BLaER1 (cell line): Measurements from ENCODE around the gene NFIX.

Source experiments
- H3K27ac ChIP-seq: shearing (Covaris generic); formaldehyde crosslinking; 2 replicates; pipeline ENCODE4 v1.8.1; 2022
- H3K27me3 ChIP-seq: shearing (Covaris generic); formaldehyde crosslinking; 2 replicates; pipeline ENCODE4 v1.8.1; 2022
- H3K36me3 ChIP-seq: shearing (Covaris generic); formaldehyde crosslinking; 2 replicates; pipeline ENCODE4 v1.8.1; 2022
- H3K4me1 ChIP-seq: shearing (Covaris generic); formaldehyde crosslinking; 2 replicates; pipeline ENCODE4 v1.8.1; 2022
- H3K4me2 ChIP-seq: shearing (Covaris generic); formaldehyde crosslinking; 2 replicates; pipeline ENCODE4 v1.8.1; 2022
- H3K4me3 ChIP-seq: shearing (Covaris generic); formaldehyde crosslinking; 2 replicates; pipeline ENCODE4 v1.8.1; 2022
- H3K9ac ChIP-seq: shearing (Covaris generic); formaldehyde crosslinking; 2 replicates; pipeline ENCODE4 v1.8.1; 2022
- H3K9me3 ChIP-seq: shearing (Covaris generic); formaldehyde crosslinking; 2 replicates; pipeline ENCODE4 v1.8.1; 2022
- H4K20me1 ChIP-seq: shearing (Covaris generic); formaldehyde crosslinking; 2 replicates; pipeline ENCODE4 v1.8.1; 2022
- Cebpa-rat ChIP-seq: shearing (Covaris generic); IDR thresholded peaks from 2 replicates; pipeline ENCODE4 v1.8.1; 2022

Gene NFIX

DNA sequence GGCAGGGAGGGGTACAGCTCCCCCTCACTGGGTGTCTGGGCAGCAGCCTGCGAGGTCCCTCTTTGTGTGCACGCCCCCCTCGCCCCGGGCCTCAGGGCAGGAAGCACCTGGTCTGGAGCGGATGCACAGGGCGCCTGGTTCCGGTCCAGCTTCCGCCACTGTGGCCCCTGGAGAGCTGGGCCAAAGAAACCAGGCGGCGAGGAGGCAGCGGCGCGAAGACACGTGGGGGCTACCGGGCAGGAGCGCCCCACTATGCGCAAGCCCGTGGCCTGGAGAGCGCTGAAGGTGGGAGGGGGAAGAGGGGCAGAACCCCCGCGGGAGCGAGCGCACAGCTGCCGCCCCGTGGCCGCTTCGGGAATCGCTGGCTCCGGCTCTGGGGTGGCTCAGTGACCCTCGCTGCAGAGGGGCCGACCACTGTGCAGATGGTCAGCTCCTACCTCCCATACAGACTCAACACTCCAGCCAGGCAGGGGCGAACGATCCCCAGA lies 109.1 kb downstream of the NFIX start:
- H3K4me3 ChIP-seq: peak overlapping the region; percentile 89
- H3K4me2 ChIP-seq: peak overlapping the region; percentile 99
- no peaks in the 10 kb centered on the region for H3K9me3 ChIP-seq
- peaks cover 70% of the 10 kb centered on the region for H3K4me1 ChIP-seq
- no peaks in the 10 kb centered on the region for H3K27me3 ChIP-seq
- H3K9ac ChIP-seq: peak overlapping the region; percentile 96
- peaks cover 32% of the 10 kb centered on the region for H3K36me3 ChIP-seq
- TF ChIP-seq Cebpa-rat: no peak
- peaks cover 28% of the 10 kb centered on the region for H4K20me1 ChIP-seq
- peak overlapping the region; percentile 98 for H3K27ac ChIP-seq

DNA sequence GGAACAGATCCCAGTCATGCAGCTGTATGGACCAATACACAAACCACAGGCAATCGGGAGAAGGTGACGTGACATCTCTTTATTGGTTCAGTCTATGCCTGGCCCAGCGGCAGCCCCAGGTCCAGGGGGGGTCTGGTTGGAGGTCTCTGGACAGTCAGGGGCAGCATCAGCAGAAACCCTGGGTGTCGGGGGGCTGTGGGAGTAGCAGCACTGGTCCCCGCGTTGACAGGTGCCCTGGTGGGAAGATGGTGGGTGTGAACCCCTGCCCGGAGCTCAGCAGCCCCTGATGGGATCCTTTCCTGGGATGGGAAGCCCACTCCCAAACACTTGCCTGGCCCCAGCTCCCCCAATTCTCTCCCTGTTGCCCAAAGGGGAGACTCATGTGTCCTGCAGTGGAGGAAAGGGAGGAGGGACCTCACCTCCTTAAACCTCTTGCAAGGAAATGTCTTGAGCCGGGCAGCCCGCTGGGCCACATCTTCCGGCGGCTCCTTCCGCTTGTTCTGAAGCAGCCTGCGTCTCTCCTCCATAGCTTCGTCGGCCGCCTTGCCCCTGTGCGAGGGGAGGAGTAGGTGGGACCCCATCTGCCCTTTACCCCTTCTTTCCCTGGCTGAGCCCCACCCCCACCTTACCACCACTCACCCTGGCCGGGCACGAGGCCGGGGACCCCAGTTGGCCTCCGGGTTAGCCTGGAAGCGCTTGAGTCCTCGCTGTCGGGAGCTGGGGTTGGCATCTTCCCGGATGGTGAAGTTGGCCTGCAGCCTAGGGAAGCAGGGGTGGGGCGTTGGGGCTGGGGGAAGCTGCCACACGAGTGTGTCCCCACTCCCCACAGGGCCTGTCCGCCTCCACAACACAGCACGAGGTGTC lies 109.8 kb downstream of the NFIX start:
- H3K27ac ChIP-seq: peak overlapping the region; percentile 98

DNA sequence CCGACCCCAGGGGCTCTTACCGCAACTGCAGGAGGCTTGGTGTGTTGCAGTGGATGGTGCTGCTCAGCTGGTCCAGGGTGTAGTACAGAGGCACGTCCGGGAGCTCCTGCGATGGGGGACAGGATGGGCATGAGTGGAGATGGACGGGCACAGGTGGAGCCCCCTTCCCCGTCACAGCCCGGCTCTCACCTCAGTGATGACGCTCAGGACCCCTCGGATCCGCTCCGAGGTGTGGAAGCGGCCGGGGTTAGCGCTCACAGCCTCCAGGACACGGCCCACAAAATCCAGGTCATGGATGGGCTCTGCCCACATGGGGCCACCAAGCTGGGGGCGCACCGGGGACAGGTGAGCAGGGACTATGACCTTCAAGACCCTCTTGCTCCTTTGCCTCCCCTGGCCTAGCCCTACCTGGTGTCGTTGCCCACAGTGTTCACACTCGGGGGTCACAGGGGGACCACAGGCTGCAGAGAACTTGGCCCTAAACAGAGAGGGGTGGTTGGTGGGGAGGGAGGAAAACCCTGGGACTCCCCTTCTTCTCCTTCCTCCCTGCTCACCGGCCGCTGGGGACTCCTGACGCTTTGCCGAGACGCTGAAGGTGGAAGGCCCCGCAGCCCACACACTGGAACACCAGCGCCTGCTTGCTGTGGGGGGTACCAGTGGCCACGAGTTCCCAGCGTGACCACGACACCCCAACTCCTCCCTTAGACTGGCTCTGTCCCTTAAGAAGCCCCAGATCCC lies 114.3 kb downstream of the NFIX start:
- no peak overlapping the region for H3K4me3 ChIP-seq
- TF ChIP-seq Cebpa-rat: no peak
- H3K4me2 ChIP-seq: no peak overlapping the region
- H3K27me3 ChIP-seq: no peaks in the 10 kb centered on the region
- peaks cover 29% of the 10 kb centered on the region for H3K4me1 ChIP-seq
- H4K20me1 ChIP-seq: no peaks in the 10 kb centered on the region
- peaks cover 70% of the 10 kb centered on the region for H3K36me3 ChIP-seq
- no peak overlapping the region for H3K27ac ChIP-seq
- no peaks in the 10 kb centered on the region for H3K9me3 ChIP-seq
- H3K9ac ChIP-seq: no peak overlapping the region

More for the DNA sequence above, 109.8 kb downstream of the NFIX start:
- H3K4me1 ChIP-seq: peaks cover 64% of the 10 kb centered on the region
- H4K20me1 ChIP-seq: peaks cover 21% of the 10 kb centered on the region
- TF ChIP-seq Cebpa-rat: no peak
- peaks cover 34% of the 10 kb centered on the region for H3K36me3 ChIP-seq
- H3K4me3 ChIP-seq: peak overlapping the region; percentile 67
- no peaks in the 10 kb centered on the region for H3K9me3 ChIP-seq
- H3K9ac ChIP-seq: peak overlapping the region; percentile 87
- H3K4me2 ChIP-seq: peak overlapping the region; percentile 99
- H3K27me3 ChIP-seq: no peaks in the 10 kb centered on the region

DNA sequence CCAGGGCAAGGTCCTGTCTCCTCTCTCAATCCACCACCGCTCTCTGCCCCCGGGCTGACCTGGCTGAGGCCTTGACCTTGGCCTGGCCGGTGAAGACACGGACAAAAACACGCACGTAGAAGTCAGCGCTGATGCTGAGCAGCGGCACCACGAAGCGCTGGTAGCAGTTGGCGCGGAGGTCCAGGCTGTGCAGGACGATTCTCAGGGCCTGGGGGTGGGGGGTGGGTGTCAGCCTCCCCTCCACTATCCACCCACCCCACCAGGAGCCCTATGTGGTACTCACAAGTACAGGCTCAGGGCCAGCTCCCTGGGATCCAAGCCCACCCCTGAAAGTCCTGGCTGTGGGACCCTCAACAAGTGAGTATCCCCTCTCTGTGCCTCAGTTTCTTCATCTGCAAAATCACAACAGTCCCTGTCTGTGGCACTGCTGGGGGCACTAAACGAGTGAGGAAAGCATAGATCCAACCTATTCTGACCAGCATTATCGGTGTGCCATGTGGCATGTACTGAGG lies 114.9 kb downstream of the NFIX start:
- peaks cover 76% of the 10 kb centered on the region for H3K36me3 ChIP-seq
- peaks cover 30% of the 10 kb centered on the region for H3K4me1 ChIP-seq
- no peak for TF ChIP-seq Cebpa-rat
- no peak overlapping the region for H3K27ac ChIP-seq
- no peak overlapping the region for H3K9ac ChIP-seq
- H3K4me3 ChIP-seq: no peak overlapping the region
- H3K4me2 ChIP-seq: no peak overlapping the region
- no peaks in the 10 kb centered on the region for H3K9me3 ChIP-seq
- H4K20me1 ChIP-seq: no peaks in the 10 kb centered on the region
- no peaks in the 10 kb centered on the region for H3K27me3 ChIP-seq

DNA sequence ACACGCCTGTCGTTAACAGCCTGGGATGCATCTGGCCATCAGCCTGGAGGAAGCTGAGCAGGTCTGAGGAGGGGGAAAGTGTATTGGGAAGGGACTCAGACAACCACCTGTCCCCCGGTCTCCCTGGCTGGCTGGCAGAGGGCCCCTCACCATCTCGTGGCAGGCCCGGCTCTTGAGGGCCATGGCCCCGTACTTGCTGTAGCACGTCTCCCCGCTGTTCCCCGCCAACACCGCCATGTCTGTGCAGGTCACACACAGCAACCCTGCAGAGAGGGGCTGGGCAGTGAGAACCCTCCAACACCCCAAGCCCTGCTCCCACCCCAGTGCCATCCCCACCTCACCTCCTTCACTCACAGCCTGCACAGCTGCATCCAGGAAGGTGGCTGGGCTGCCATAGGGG lies 117.3 kb downstream of the NFIX start:
- no peak overlapping the region for H3K27ac ChIP-seq
- TF ChIP-seq Cebpa-rat: no peak
- H3K9ac ChIP-seq: no peak overlapping the region
- H3K4me2 ChIP-seq: no peak overlapping the region
- H3K9me3 ChIP-seq: no peaks in the 10 kb centered on the region
- no peaks in the 10 kb centered on the region; the same call in 1 of the 2 replicates for H4K20me1 ChIP-seq
- no peak overlapping the region for H3K4me3 ChIP-seq
- peaks cover 27% of the 10 kb centered on the region for H3K4me1 ChIP-seq
- H3K27me3 ChIP-seq: no peaks in the 10 kb centered on the region
- peaks cover 73% of the 10 kb centered on the region for H3K36me3 ChIP-seq

DNA sequence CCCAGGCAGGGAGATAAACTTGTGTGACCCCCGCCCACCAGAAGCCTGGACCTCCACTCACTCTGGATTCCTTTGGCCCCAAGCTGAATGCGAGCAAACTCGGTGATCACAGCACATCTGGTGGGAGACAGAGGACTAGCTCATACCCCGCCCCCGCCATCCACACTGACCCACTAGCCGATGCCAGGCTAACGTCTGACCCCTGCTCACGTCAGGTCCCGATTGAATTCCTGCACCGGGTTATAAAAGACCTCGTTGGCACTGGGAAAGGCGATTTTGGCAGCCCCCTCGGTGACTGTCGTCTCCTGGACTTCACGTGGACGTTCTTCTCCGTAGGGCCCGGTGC lies 120.6 kb downstream of the NFIX start:
- peak overlapping the region; percentile 100 for H3K4me3 ChIP-seq
- peak overlapping the region; percentile 96 for H3K4me2 ChIP-seq
- peaks cover 48% of the 10 kb centered on the region for H3K4me1 ChIP-seq
- TF ChIP-seq Cebpa-rat: no peak
- no peaks in the 10 kb centered on the region for H3K27me3 ChIP-seq
- H4K20me1 ChIP-seq: peaks cover 20% of the 10 kb centered on the region
- peak overlapping the region; percentile 83 for H3K27ac ChIP-seq
- no peaks in the 10 kb centered on the region for H3K9me3 ChIP-seq
- peak overlapping the region; percentile 91 for H3K9ac ChIP-seq
- H3K36me3 ChIP-seq: peaks cover 46% of the 10 kb centered on the region

DNA sequence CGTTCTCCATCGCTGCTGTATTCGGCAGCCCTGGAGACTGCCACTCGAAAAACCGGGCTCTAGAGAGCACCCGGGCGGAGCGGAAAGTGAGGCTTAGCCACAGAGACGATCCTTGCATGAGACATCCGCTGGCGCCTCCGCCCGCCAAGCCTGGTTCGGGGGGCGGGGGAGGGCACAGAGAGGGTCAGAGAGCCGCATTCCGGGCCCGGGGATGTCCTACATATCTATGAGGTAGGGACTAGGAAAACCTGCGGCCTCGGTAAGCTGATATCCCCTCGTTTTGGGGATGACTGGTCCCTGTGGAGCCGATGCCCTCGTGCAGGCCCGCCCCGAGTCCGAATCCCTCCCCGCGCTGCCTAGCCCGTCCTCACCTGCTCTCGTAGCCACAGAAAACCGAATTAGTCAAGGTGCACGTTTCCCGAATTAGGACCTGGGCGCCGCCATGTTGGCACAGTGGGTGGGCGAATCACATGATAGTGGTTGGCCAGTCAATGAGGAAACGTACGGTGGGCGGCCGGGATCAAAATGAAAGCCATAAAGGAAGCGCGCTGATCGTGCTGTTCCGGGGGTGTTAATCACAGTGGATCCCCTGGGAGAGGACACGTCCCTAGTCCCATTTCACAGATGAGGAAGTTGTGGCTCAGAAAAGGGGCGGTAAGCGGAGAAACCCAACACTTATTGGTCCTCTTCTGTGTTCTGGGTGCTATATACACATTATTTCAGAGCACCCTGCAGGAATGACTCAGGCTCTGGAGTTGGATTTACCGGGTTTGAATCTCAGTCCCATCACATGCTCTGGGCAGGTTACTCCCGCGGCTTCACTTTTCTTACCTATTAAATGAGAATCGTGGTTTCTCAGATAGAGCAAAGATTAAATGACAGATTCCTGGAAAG lies 121.3 kb downstream of the NFIX start, which contains the start of gene TRMT1:
Gene TRMT1 (minus strand): TSS at position 459 of the 894 bp plus-strand sequence. CDS start 341 bp downstream, at position 118.
- no peaks in the 10 kb centered on the region for H3K27me3 ChIP-seq
- peaks cover 49% of the 10 kb centered on the region for H3K36me3 ChIP-seq
- H3K9me3 ChIP-seq: no peaks in the 10 kb centered on the region
- no peak for TF ChIP-seq Cebpa-rat
- peaks cover 27% of the 10 kb centered on the region for H4K20me1 ChIP-seq
- H3K4me1 ChIP-seq: peaks cover 54% of the 10 kb centered on the region
- H3K27ac ChIP-seq: peak within 1 kb of the TSS; percentile 83
- H3K9ac ChIP-seq: peak within 1 kb of the TSS; percentile 91
- H3K4me3 ChIP-seq: peak within 1 kb of the TSS; percentile 100
- H3K4me2 ChIP-seq: peak within 1 kb of the TSS; percentile 96

DNA sequence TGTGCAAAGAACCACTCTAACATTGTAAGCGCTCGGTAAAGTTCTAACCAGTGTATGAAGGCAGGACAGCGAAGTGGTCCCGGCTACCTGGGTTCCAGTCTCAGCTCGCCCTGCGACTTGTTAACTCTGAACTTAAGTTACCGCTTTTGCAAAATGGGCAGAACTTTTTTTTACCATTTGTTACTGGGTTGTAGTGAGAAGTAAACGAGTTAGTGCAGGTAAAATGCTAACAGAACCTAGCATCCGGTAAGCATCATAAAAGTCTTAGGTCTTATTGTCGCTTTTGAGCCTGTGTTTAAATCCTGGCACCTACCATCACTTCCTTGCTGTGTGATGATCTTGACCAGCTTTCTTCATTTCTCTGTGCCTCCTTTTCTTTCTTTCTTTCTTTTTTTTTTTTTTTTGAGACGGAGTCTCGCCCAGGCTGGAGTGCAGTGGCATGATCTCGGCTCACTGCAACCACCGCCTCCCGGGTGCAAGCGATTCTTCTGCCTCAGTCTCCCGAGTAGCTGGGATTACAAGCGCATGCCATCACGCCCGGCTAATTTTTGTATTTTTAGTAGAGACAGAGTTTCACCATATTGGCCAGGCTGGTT lies 122.0 kb downstream of the NFIX start:
- Histone ChIP-seq H3K27ac (peak overlapping the region; percentile 83; the same call in 1 of the 2 replicates), H3K9me3 (no peaks in the 10 kb centered on the region), H3K9ac (peak overlapping the region; percentile 91; the same call in 1 of the 2 replicates), H4K20me1 (peaks cover 34% of the 10 kb centered on the region), H3K4me2 (peak overlapping the region; percentile 68), H3K4me3 (peak overlapping the region; percentile 100), H3K27me3 (no peaks in the 10 kb centered on the region), H3K36me3 (peaks cover 49% of the 10 kb centered on the region), H3K4me1 (peaks cover 59% of the 10 kb centered on the region)
- no peak for TF ChIP-seq Cebpa-rat
